Measurements from ENCODE around the gene ANKRD44.

DNA sequence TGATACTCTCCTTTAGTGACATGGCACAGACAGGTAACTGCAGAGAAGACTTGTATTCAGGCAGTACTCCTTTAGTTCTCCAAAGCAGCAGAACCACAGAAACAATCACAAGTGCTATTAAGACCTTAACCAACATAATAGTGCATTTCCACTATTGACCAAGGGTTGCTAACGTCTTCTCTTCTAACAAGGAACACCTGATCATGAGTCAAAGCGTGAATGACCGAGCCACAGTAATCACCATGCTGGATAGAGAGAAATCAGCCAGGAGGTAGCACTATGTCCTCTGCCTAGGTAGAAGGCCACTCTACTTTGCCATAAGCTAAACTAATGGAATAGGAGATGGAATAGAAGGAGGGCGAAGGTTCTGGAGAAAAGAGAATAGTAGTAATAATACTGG, 161.0 kb downstream of the ANKRD44 start:
- TF ChIP-seq CHD2 (IDR thresholded peaks at IDR 0.05; ENCODE audit: low read length, partially characterized antibody) (no peak), NFE2L2 (conservative IDR thresholded peaks at IDR 0.05; ENCODE audit: low read length) (no peak), HOXA7 (CRISPR knock-in tag; IDR thresholded peaks at IDR 0.05) (no peak), CEBPB (IDR thresholded peaks at IDR 0.05) (no peak), RAD21 (conservative IDR thresholded peaks at IDR 0.05 in 1 of 2, IDR thresholded peaks at IDR 0.05 in 1 of 2) (no peak), POLR2A (IDR thresholded peaks at IDR 0.05; ENCODE audit: low read length) (no peak), EP300 (IDR thresholded peaks at IDR 0.05) (no peak), CBX8 (IDR thresholded peaks at IDR 0.05) (no peak), SMC3 (IDR thresholded peaks at IDR 0.05) (no peak), ZNF302 (CRISPR knock-in tag; IDR thresholded peaks at IDR 0.05) (no peak), POLR2AphosphoS2 (conservative IDR thresholded peaks at IDR 0.05; ENCODE audit: low read length) (no peak)
- TF ChIP-seq, protein P1, sequence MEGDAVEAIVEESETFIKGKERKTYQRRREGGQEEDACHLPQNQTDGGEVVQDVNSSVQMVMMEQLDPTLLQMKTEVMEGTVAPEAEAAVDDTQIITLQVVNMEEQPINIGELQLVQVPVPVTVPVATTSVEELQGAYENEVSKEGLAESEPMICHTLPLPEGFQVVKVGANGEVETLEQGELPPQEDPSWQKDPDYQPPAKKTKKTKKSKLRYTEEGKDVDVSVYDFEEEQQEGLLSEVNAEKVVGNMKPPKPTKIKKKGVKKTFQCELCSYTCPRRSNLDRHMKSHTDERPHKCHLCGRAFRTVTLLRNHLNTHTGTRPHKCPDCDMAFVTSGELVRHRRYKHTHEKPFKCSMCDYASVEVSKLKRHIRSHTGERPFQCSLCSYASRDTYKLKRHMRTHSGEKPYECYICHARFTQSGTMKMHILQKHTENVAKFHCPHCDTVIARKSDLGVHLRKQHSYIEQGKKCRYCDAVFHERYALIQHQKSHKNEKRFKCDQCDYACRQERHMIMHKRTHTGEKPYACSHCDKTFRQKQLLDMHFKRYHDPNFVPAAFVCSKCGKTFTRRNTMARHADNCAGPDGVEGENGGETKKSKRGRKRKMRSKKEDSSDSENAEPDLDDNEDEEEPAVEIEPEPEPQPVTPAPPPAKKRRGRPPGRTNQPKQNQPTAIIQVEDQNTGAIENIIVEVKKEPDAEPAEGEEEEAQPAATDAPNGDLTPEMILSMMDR (IDR thresholded peaks at IDR 0.05): no peak
- TF ChIP-seq, protein P2, sequence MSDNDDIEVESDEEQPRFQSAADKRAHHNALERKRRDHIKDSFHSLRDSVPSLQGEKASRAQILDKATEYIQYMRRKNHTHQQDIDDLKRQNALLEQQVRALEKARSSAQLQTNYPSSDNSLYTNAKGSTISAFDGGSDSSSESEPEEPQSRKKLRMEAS (IDR thresholded peaks at IDR 0.05): no peak
- TF ChIP-seq, protein P3, sequence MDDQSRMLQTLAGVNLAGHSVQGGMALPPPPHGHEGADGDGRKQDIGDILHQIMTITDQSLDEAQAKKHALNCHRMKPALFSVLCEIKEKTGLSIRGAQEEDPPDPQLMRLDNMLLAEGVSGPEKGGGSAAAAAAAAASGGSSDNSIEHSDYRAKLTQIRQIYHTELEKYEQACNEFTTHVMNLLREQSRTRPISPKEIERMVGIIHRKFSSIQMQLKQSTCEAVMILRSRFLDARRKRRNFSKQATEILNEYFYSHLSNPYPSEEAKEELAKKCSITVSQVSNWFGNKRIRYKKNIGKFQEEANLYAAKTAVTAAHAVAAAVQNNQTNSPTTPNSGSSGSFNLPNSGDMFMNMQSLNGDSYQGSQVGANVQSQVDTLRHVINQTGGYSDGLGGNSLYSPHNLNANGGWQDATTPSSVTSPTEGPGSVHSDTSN (IDR thresholded peaks at IDR 0.05): no peak

Measured in A549 (cell line).